IPS-NIHi7 (cell line): ENCODE results near the gene BICDL2.
A peak's percentile ranks its signal among the peaks of the same experiment; 100 is the strongest.

Experiments
- DNase-seq: peaks from one replicate; pipeline ENCODE4 v3.0.0; 2012; ENCODE audit warnings: mixed read lengths; ENCODE audit errors: extremely low spot score

BICDL2 gene

DNA sequence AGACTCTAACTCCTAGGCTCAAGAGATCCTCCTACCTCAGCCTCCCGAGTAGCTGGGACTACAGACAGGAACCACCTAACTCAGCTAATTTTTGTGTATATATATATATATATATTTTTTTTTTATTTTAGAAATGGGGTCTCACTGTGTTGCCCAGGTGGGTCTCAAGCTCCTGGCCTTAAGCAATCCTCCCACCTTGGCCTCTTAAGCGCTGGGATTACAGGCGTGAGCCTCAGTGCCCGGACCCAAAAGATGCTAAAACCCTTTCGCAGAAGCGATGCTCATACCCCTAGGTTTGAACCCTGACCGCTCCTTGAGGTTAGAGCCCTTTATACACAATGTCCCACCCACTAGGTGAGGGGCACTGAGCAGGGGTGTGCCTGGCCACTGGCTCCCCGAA, 26.2 kb downstream of the BICDL2 start:
- no peak for DNase-seq

- DNase-seq = peak; percentile 71
Measured at GRCh38 chr16:3009568-3010390, 27.0 kb downstream of the BICDL2 start.

GRCh38 chr16:3008690-3009037, 28.1 kb downstream of the BICDL2 start:
- DNase-seq = no peak

DNA sequence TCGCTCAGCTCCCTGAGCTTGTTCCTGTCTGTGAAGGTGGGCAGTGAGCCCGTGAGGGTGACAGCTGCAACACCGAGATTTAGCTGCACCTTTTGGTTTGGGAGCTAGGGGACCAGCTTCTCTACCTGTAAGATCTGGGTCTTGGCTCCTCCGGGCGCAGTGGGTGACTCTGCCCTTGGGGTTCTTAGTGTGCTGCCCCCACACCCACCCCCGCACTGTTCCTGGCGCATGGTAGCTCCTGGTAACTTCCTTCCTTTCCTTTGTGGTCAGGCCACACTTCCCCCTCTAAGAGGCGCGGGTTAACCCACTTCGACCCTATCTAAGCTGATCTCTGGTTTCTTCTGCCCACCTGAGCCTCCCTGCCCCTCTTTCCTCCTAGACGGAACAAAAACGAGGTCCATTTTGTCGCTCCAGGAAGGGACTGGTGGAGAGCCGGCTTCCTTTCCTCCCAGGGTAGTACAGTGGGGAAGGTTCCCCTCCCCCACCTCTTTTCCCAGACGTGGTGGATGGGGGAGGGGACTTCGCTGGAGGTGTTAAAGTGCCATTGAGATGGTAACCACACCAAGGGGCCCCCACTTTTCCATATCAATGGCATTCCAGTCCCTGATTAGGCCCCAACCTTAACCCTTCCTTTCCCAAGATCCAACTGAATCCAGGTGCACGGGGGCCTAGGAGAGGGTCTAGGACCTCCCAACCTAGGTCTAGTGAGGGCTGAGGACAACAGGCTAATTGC, 28.6 kb downstream of the BICDL2 start:
- DNase-seq = peak; percentile 75

DNA sequence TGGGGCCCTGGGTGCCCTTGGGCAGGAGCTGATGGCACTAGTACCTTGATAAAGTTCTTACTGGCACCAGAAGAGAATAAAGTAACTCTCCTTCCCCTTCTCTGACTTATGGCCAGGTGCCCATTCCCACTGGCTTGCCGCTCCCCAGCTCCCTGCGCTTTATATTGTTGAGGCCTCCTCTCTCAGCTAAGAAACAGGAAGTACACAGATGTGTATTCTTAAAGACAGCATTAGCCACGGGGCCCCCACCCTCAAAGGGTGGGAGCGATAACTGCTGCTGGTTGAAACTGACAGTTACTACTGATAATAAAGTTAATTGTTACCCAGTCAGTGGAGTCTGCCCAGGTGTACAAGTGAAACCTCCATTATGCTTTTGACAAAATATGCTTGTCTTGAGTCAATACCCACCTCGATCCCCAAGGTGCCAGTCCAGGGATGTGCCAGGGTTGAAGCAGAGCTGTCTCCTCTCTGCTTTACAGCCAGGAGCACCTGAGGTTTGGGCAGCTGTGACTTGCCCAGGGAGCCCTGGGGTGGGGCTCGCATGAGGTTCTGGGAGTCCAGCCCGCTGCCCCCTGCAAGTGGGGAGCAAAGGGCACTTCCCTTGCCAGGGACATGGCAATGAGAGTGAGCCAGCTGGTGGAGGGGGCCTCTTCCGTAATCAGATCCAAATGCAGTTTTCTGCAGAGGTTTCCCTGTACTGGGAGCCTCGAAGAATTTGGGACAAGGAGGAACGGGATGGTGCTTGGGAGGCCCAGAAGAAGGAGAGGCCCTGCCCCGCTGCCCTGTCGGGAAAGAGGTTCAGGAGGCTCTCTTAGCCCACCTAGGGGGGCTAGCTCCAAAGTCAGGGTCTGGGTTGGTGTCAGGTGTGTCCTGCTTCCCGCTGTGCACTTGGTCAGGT, 29.4 kb downstream of the BICDL2 start:
- peak; percentile 25 for DNase-seq

DNA sequence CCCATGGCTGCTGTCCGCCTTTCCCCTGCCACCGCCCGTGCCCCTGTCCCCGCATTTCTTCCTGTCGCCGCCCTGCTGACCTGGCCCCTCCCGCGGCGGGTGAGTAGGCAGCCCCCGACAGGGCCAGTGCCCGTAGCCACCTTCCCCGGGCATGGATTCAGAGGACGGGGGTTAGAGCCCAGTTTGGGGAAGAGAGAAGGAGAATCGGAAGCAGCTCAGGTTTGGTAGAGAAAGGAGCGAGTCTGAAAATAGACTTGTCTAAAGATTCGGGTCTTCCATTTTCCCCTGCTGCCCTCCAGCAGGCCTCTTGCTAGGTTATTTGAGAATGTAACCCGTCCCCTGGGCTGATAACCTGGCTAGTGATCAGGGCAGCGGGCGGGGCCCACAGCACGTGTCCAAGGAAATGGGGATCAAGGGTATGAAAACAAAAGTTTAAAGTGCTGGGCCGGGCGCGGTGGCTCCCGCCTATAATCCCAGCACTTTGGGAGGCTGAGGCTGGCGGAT, 31.9 kb downstream of the BICDL2 start:
- DNase-seq = no peak

DNA sequence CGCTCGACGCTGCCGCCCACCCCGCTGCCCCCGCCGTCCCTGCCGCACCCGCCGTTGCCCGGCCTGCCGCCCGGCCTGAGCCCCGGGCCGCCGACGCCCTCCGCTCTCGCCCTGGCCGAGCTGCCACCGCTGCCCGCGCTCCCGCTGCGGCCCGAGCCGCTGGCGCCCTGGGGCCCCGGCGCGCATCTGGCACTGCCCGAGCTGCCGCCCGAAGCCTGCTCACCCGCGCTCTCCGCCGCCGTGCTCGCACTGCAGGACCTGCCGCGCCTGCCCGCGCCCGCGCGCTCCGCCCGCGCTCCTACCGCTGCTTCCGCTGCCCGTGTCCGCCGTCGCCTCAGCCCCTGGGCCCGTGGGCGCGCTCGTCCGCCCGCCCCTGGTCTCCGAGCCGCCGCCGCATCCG, 32.4 kb downstream of the BICDL2 start:
- DNase-seq = no peak

DNA sequence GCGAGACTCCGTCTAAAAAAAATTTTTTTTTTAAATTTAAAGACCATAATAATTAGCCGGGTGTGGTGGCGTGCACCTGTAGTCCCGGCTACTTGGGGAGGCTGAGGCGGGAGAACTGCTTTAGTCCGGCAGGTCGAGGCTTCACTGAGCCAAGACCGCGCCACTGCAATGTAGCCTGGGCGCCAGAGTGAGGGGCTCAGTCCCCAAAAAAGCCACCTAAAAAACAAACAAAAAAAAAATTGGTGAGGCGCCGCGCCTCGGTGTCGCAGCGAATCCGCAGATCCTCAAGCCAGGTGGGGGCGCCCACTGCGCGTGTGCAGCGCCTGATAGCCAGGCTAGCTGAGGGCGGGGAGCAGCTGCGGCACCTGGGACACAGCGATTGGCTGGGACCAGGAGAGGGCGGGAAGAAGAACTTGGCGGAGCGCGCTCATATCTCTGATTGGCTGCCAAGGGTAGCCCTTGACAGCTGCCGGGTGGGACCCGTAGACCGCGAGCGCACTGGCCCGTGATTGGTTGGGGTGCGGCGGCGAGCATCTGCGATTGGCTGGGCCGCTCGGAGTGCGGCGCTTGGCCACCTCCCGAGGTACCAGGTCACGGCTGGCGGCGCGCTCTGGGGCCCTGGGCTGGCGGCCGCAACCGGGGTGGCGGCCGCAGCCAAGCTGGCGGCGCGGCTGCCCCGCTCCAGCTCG, 33.0 kb downstream of the BICDL2 start:
- peak; percentile 98 for DNase-seq

DNA sequence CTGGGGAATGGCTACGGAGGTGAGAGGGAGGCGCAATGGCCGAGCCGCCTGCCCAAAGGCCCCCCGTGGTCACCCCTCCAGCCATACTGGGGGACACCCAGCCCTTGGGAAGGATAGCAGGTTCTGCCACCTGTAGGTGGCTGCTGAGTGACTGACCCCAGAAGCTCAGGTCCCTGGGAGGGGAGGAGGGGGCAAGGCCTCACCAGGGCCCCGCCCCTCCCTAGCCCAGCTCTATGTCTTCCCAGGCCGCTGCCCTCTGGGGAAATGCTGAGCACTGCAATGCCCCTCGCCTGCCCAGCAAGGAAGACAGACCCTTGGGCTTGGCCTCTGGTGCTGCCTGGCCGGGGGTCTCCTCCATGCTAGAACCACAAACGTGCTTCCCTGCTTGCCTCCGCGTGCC, 35.4 kb downstream of the BICDL2 start:
- DNase-seq = no peak

DNA sequence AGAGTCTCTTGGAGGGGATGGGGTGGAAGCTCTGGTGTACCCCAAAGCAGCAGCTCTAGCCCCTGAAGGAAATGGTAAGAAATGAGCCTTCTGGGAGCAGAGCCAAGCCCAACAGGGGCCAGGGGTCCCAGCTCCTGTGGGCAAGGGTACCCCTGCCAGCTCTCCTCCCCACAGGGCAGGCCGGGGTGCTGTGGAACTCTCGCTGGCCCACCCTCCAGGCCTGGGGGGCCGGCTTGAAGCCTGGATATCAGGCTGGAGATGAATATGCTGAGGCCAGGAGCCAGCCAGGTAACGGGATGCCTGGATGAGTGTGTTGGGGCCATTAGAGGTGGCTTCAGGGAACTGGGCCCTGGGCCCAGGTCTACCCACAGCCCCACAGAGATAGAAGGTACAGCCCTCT, 36.2 kb downstream of the BICDL2 start:
- no peak for DNase-seq

DNA sequence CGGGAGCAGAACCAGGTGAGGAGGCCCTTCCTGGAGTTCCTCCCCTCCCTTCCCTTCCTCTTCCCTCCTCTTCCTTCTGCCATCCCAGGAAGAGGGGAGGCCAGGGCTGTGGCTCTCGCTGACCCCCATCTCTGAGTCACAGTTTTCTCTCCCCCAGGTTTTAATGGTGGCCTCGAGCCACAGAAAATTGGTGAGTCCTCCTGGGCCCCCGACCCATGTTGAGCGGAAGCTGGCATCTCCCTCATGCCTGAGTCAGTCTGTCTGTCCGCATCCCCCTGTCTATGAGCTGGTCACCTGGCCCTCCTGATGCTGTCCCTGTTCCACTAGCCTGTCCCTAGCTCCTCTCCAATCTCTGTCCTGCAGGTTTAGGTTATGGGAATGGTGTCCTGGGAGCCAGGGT, 36.8 kb downstream of the BICDL2 start:
- no peak for DNase-seq

DNA sequence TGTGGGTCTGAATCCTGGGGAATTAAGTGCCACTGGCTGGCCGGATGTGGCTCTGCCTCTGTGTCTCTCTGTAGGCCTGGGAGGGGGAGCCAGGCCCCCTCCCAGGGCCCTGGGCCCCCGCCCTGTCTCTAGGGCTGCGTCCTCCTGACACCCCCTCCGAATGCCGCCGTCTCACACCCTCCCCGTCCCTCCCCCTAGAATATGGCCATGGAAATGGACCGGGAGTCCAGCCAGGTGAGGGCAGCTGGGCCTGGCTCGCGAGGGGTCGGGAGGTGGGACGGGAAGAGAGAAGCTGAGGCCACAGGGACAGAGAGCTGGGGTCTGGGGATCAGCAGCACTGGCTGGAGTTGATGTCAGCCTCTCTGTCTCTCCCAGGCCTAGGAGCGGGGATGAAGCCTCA, 40.4 kb downstream of the BICDL2 start:
- DNase-seq = no peak

DNA sequence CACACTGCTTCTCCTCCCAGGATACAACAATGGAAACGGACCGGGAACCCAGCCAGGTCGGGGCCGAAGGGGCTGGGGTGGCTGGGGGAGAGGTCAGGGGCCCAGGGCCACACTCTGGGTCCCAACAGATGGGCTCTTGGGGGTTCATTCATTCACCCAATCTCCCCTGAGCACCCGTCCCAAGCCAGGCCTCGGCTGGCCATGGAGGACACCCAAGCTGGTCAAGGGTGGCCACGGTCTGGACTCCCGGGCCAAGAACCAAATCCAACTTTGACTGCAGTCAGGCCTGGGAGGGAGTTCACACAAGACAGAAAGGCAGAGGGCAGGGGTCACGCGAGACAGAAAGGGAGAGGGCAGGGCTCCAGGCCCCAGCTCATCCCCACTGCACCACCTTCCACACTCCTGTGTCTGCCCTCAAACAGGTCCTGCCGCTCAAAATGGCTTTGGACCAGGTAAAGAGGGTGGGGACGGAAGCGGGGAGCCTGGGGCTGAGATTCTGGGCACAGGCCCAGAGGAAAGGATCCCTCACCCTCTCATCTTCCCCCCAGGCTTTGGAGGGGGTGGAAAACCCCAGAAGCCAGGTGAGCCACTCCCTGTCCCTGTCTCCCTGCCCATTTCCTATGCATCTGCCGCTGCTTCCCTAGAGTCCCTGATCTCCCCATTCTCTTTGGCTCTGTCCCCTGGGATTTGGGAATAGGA, 44.2 kb downstream of the BICDL2 start:
- DNase-seq = no peak

DNA sequence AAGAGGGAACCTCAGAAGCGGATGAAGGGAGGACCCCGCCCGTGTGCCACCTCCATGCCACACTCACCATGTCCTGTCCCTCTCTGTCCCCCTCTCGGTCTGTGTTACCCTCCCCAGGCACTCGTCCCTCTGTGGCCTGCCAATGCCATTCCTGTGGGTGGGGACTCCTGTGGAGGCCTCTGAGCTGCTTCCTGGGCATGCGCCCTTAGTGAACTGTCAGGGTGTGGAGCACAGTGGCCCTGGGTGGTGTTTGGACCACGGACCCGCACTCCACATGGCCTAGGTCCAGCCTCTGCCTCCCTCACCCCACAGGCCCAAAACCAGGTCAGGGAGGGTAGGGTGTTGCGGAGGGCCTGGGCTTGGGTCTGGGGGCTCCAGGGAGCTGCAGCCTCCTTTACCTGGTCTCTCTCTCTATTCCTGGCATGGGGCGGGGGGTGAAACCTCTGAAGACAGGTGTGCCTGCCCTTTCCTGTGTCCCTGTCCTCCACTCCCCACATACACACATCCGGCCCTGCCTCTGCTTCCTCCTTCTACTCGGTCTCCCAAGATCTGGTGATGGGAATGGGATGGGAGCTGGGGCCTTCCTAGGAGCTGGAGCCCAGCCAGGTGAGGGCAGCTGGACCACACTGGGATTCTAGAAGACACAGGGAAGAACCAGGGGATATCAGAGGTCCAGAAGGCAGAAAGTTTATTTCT, 45.0 kb downstream of the BICDL2 start:
- DNase-seq = no peak

- no peak for DNase-seq
Measured at GRCh38 chr16:2990891-2991290, 45.9 kb downstream of the BICDL2 start.

DNA sequence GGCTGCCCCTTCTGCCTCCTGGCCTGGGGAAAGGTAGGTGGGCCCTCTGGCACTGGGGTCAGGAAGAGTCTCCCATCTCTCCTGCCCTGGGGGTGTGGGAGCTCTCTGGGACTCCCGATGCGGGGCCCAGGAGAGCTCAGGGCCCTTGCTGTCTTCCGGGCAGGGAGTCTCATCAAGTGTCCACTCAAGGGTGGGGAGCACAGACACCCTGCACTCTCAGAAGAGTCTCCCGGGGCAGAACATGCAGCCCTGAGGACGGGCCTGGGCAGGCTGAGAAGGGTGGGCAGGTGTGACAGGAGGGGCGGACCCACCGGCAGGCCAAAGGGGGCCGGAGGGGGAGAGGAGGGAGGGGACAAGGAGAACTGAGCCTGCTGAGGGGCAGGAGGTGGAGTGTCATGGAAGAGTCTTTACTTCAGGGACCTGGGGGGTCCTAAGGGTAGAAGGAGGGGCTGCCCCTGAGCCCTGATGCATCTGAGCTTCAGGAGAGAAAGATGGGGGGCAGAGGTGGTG, 48.1 kb downstream of the BICDL2 start:
- DNase-seq = no peak

DNA sequence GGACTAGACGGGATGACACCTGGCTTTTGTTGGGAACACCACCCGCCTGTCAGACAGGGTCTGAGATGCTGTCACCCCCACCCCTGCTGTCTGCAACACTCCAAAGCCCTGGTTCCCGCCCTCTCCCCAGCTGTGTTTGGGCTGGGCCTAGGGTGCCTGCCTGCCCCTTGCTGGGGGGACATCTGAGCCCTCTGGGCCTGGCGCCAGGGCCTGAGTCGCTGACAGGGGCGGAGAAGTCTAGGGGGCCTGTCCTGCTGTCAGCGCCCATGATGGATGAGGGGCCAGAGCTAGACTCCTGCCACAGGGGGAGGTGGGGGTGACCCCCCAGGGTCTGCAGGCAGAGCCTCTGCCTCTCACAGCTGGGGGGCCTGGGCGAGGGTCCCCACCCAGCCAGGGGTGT, 48.9 kb downstream of the BICDL2 start:
- no peak for DNase-seq

DNA sequence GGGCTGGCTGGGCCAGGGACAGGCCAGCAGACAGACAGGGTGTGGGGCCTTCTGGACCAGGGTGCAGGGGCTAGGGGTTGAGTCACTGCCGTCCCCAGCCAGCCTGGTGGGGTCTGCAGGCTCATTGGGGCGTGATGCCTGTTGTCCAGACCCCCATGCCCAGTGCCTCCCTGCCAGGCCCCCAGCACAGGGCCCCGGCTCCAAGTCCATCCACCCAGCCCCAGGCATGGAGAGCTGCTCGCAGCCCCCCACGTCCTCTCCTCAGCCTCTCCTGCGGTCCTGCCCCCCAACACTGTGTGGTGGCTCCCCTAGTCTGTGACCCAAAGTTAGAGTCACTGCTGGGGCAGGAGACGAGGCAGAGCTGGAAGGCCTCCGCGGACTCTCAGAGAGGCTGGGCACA, 49.5 kb downstream of the BICDL2 start:
- DNase-seq = no peak

- DNase-seq = no peak
Measured at GRCh38 chr16:2986623-2987188, 50.0 kb downstream of the BICDL2 start.

DNA sequence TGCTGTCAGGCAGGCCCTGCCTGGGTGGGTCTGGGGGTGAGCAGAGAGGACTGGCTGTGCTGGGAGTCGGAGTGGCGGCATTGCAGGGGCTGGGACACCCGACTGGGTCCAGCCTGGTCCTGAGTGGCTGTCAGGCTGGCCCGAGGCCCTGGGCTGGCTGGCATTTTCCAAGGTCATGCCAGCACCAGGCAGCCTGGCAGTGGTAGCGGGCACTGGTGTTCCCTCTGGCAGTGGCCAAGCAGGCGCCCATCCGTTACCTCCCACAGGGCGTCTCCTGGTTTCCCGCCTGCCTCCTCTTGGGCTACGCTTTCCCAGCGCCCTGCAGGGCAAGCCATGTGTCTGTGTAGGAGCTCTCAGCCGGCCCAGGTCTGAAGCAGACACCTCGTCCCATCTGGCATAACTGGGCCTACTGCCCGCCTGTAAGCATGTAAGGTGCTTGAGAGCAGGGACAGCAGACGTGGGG, 50.8 kb downstream of the BICDL2 start:
- no peak for DNase-seq
